ENCODE measurements around the gene SPAAR.

DNA sequence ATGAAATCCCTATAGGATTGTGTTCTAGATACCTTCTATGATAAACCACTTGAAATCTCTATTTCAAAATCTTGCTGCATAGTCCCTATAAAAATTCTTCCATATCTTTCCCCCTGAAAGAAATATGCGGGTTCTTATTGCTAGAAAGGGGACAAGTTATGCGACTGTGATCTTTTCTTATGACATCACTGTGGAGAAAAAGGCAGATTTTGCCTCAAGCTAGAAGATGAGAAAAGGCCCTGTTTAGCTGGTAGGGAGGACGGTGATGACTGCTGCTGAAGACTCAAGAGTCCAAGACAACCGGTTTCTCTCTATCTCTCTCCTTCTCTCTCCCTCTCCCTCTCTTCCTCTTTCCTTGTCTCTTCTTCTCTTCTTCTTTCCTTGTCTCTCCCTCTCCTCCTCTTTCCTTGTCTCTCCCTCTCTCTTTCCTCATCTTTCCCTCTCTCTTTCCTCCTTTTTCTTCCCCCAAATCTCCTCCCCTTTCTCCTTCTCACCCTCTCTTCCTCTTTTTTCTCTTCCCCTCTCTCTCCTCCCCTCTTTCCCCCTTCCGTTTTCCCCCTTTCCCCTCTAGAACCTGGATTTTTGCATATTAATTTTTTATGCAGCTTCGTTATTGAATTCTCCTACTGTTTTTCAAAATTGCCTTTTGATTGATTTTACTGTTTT is 43.4 kb downstream of the SPAAR start:
- TF ChIP-seq, protein P1, sequence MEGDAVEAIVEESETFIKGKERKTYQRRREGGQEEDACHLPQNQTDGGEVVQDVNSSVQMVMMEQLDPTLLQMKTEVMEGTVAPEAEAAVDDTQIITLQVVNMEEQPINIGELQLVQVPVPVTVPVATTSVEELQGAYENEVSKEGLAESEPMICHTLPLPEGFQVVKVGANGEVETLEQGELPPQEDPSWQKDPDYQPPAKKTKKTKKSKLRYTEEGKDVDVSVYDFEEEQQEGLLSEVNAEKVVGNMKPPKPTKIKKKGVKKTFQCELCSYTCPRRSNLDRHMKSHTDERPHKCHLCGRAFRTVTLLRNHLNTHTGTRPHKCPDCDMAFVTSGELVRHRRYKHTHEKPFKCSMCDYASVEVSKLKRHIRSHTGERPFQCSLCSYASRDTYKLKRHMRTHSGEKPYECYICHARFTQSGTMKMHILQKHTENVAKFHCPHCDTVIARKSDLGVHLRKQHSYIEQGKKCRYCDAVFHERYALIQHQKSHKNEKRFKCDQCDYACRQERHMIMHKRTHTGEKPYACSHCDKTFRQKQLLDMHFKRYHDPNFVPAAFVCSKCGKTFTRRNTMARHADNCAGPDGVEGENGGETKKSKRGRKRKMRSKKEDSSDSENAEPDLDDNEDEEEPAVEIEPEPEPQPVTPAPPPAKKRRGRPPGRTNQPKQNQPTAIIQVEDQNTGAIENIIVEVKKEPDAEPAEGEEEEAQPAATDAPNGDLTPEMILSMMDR (IDR thresholded peaks at IDR 0.05 in 2 of 3, conservative IDR thresholded peaks at IDR 0.05 in 1 of 3; ENCODE audit: borderline replicate concordance in 1 of 3, insufficient read depth in 1 of 3, low read depth in 2 of 3, low read length in 2 of 3): no peak
- no peak for TF ChIP-seq EZH2phosphoT487 (IDR thresholded peaks at IDR 0.05; ENCODE audit: borderline replicate concordance)
- no peak for TF ChIP-seq POLR2AphosphoS5 (IDR thresholded peaks at IDR 0.05; ENCODE audit: low read depth, low read length)
- TF ChIP-seq POLR2A (IDR thresholded peaks at IDR 0.05; ENCODE audit: borderline replicate concordance, extremely low read depth, insufficient read depth, insufficient read length): no peak
